Articular chondrocyte of knee joint (primary cell): ENCODE data around the gene UNCX. TPM values are rescaled to one million over a fixed set of nuclear protein-coding genes. Genes with fewer than 3 reads are reported as not detected.

Experiments
- total RNA-seq: library from RNA; depleted of rRNA; stranded (reverse); fragments of >200 nt; gene quantifications from 2 replicates; pipeline ENCODE4 v1.2.3, GENCODE V29; 2012

The UNCX gene
- not detected in 2 replicates for total RNA-seq

DNA sequence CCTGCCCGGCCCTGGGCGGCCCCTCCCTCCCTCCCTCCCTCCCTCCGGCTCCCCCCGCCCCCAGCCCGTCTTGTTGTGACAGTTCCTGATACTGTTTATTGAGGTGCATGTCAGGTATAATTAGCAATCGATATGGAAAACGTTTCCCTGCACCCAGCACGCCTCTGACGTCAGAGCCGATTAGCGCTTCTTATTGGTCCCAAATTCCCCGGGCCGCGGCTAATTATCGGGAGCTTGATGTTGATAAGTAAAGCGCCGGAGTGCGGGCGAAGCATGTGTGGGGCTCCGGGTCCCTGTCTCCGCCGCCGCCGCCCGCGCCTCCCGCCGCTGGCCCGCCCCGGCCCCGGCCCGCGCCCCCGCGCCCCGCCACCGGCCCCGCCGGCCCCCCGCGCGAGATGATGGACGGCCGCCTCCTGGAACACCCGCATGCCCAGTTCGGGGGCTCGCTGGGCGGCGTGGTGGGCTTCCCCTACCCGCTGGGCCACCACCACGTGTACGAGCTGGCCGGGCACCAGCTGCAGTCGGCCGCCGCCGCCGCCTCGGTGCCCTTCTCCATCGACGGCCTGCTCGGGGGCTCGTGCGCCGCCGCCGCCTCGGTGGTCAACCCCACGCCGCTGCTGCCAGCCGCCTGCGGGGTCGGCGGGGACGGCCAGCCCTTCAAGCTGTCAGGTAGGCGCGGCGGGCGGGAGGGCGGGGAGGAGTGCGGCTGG, at the start of gene UNCX:
TSS of gene UNCX (plus strand) at position 250 of the 710 bp plus-strand sequence. CDS start at position 396, 146 bp downstream.

Other genes starting within 250 kb of the UNCX start
- under 0.01 TPM in 1 of 2 replicates, not detected in the other for gene CYP2W1, start 249.7 kb upstream of the UNCX start, total RNA-seq
- gene GPR146, start 188.3 kb upstream of the UNCX start, total RNA-seq = 2.5 and 3.8 TPM in 2 replicates
- 18.0 and 19.6 TPM in 2 replicates for gene GPER1, start 144.8 kb upstream of the UNCX start, total RNA-seq
- 18.1 and 19.2 TPM in 2 replicates for gene ZFAND2A, start 72.7 kb upstream of the UNCX start, total RNA-seq
- 16.2 and 23.3 TPM in 2 replicates for gene MICALL2, start 226.6 kb downstream of the UNCX start, total RNA-seq